Effector CD4-positive, alpha-beta T cell (primary cell): Measurements from ENCODE around the gene MTFR2.
A peak's percentile ranks its signal among the peaks of the same experiment; 100 is the strongest.

Experiments
- DNase-seq: peaks from one replicate; pipeline ENCODE4 v3.0.0-alpha.2; 2020
- total RNA-seq: gene quantifications from one replicate; lab custom pipeline; 2026; lab: John Stamatoyannopoulos, UW

Gene MTFR2
- total RNA-seq: 4.1 reads per million, percentile 16 among the genes with 10 or more reads in this experiment

- peak; percentile 92 for DNase-seq
Measured at GRCh38 chr6:136249811-136250685, at the start of gene MTFR2. Gene MTFR2, minus strand, starts transcription at chr6:136250311. Its CDS starts 1,212 bp downstream, at chr6:136249099.

- DNase-seq: no peak
Measured at GRCh38 chr6:136294621-136295020, 44.5 kb upstream of the MTFR2 start.

GRCh38 chr6:136290410-136291010 lies 40.4 kb upstream of the MTFR2 start:
- peak; percentile 81 for DNase-seq

GRCh38 chr6:136289579-136290409 lies 39.7 kb upstream of the MTFR2 start, which contains the start of gene BCLAF1:
Gene BCLAF1, minus strand, starts transcription at chr6:136289846. Its CDS starts 9,980 bp downstream, at chr6:136279866.
- DNase-seq: peak; percentile 100

GRCh38 chr6:136289327-136289578 lies 39.1 kb upstream of the MTFR2 start:
- DNase-seq: peak; percentile 89

GRCh38 chr6:136288566-136289326 lies 38.6 kb upstream of the MTFR2 start:
- DNase-seq: peak; percentile 93

GRCh38 chr6:136284909-136285308 lies 34.8 kb upstream of the MTFR2 start:
- no peak for DNase-seq

- DNase-seq: no peak
Measured at GRCh38 chr6:136282906-136283305, 32.8 kb upstream of the MTFR2 start.

- no peak for DNase-seq
Measured at GRCh38 chr6:136280032-136280609, 30.0 kb upstream of the MTFR2 start.

- no peak for DNase-seq
Measured at GRCh38 chr6:136274062-136274461, 24.0 kb upstream of the MTFR2 start.

GRCh38 chr6:136265101-136265500 lies 15.0 kb upstream of the MTFR2 start:
- no peak for DNase-seq

GRCh38 chr6:136262940-136263339 lies 12.8 kb upstream of the MTFR2 start:
- no peak for DNase-seq

- DNase-seq: no peak
Measured at GRCh38 chr6:136254851-136255466, 4.8 kb upstream of the MTFR2 start.

- DNase-seq: no peak
Measured at GRCh38 chr6:136253734-136254133, 3.6 kb upstream of the MTFR2 start.

- no peak for DNase-seq
Measured at GRCh38 chr6:136252441-136252840, 2.3 kb upstream of the MTFR2 start.

GRCh38 chr6:136251394-136251793 lies 1.3 kb upstream of the MTFR2 start:
- no peak for DNase-seq

GRCh38 chr6:136250686-136251008 lies 536 bp upstream of the MTFR2 start:
- no peak for DNase-seq

GRCh38 chr6:136249336-136249735 lies 775 bp downstream of the MTFR2 start:
- DNase-seq: no peak

GRCh38 chr6:136244061-136244616 lies 6.0 kb downstream of the MTFR2 start:
- no peak for DNase-seq

- DNase-seq: no peak
Measured at GRCh38 chr6:136236466-136237293, 13.4 kb downstream of the MTFR2 start.

- DNase-seq: no peak
Measured at GRCh38 chr6:136235233-136235564, 14.9 kb downstream of the MTFR2 start.
